Measurements from ENCODE around the gene CCL16. TPM values are rescaled to one million over a fixed set of nuclear protein-coding genes. Genes with fewer than 3 reads are reported as not detected.
"Not testable (repeated sequence)": the region's sequence is repeated elsewhere in the genome, so short reads cannot be mapped to it uniquely, and the experiment has no call there.

CCL16 gene
- polyA plus RNA-seq, 1 donor = 0.20 TPM

DNA sequence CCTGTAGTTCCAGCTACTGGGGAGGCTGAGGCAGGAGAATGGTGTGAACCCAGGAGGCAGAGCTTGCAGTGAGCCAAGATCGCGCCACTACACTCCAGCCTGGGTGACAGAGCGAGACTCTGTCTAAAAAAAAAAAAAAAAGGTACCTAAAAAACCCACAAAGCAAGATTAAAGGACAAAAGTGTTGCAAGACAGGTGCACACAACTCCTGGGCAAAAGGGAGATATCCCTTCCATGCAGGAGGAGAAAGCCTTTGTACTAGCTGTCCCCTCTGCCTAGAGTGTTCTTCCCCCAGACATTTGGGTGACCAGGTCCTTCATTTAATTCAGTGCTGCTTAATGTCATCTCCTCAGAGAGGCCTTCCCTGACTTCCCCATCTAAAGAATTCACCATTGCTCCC lies 42.8 kb downstream of the CCL16 start:
- not testable (repeated sequence) for DNase-seq

- DNase-seq = no peak
Observed at GRCh38 chr17:35936063-35936462, 45.2 kb downstream of the CCL16 start.

- DNase-seq = no peak
Observed at GRCh38 chr17:35934760-35935159, 46.5 kb downstream of the CCL16 start.

- no peak for DNase-seq
Observed at GRCh38 chr17:35932586-35932985, 48.7 kb downstream of the CCL16 start.

DNA sequence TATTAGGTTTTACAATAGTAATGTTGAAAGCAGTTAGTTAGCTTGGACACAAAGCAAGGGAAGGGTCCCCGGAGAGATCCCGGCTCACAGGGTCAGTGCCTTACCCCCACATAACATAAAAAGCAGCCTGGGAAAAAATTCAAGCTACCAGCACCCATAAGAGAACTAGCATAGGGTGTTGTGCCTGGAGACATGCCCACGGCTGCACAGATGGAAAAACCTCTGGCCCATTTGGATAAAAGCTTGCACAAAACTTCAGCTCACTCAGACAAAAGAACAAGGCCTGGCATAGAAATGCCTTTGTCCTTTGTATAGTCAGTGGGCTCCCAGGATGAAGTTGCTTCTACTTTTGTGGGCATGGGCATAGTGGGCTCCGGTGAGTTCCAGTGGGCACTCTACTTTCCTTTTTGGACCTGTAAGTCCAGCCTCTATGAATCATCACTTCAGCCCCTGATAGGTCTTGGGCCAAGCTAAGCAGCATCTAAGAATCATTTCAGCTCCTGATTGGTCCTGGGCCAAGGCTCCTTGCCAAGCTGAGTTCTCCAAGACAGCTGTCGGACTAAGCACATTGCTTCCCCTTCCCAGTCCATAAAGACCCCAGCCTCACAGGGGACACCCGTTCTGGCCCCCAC lies 49.4 kb downstream of the CCL16 start:
- DNase-seq = no peak

GRCh38 chr17:35930211-35931065 lies 50.9 kb downstream of the CCL16 start, which contains the start of gene RDM1:
TSS of gene RDM1 (minus strand) at chr17:35930773. CDS start at chr17:35930727, 46 bp downstream.
- peak; percentile 84 for DNase-seq

GRCh38 chr17:35927714-35928113 lies 53.6 kb downstream of the CCL16 start:
- DNase-seq = no peak

Other genes with a start within 250 kb of the CCL16 start
- 13.0 TPM for gene RASL10B, start 249.9 kb downstream of the CCL16 start, polyA plus RNA-seq (ENCODE audit: insufficient read length)
- 0.08 TPM for gene GAS2L2, start 228.3 kb downstream of the CCL16 start, polyA plus RNA-seq (ENCODE audit: insufficient read length)
- not detected for gene C17orf50, start 220.6 kb downstream of the CCL16 start, polyA plus RNA-seq (ENCODE audit: insufficient read length)
- 1.2 TPM for gene MMP28, start 185.9 kb downstream of the CCL16 start, polyA plus RNA-seq (ENCODE audit: insufficient read length)
- gene TAF15, start 172.0 kb downstream of the CCL16 start, polyA plus RNA-seq (ENCODE audit: insufficient read length) = 321 TPM
- gene HEATR9, start 112.6 kb downstream of the CCL16 start, polyA plus RNA-seq (ENCODE audit: insufficient read length) = 0.20 TPM
- 1.5 TPM for gene CCL5, start 101.1 kb downstream of the CCL16 start, polyA plus RNA-seq (ENCODE audit: insufficient read length)
- 3.1 TPM for gene RDM1, start 50.7 kb downstream of the CCL16 start, polyA plus RNA-seq (ENCODE audit: insufficient read length)
- gene LYZL6, start 37.8 kb downstream of the CCL16 start, polyA plus RNA-seq (ENCODE audit: insufficient read length) = not detected
- gene CCL14, start 5.2 kb upstream of the CCL16 start, polyA plus RNA-seq (ENCODE audit: insufficient read length) = 18.0 TPM
- gene CCL15, start 20.1 kb upstream of the CCL16 start, polyA plus RNA-seq (ENCODE audit: insufficient read length) = 7.5 TPM
- gene CCL23, start 36.5 kb upstream of the CCL16 start, polyA plus RNA-seq (ENCODE audit: insufficient read length) = 0.48 TPM
- not detected for gene CCL18, start 82.8 kb upstream of the CCL16 start, polyA plus RNA-seq (ENCODE audit: insufficient read length)
- 3.9 TPM for gene CCL3, start 108.6 kb upstream of the CCL16 start, polyA plus RNA-seq (ENCODE audit: insufficient read length)
- gene CCL4, start 122.3 kb upstream of the CCL16 start, polyA plus RNA-seq (ENCODE audit: insufficient read length) = 1.7 TPM
- 16.2 TPM for gene TBC1D3B, start 195.1 kb upstream of the CCL16 start, polyA plus RNA-seq (ENCODE audit: insufficient read length)
- 0.91 TPM for gene CCL3L1, start 215.3 kb upstream of the CCL16 start, polyA plus RNA-seq (ENCODE audit: insufficient read length)
- 1.4 TPM for gene CCL4L2, start 229.6 kb upstream of the CCL16 start, polyA plus RNA-seq (ENCODE audit: insufficient read length)